ENCODE data around the gene COQ10A.

DNA sequence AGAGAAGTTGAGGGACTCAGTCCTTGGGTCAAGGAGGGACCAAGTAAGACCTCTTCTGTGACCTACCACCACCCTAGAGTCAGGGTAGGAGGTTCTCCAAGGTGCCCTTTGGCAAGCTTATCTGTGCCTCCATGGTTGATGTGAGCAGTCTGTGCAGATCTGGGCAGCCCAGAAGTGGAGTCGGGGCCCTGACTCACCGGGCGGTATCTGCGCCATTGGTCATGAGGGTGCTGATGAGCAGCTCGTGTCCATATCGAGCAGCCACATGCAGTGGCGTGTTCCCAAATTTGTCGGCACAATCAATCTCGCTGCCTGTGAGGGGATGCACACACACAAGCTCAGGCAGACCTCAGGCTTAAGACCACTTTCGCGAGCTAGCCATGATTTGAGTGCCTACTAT, 13.7 kb upstream of the COQ10A start:
- no peak for TF ChIP-seq FOS (IDR thresholded peaks at IDR 0.05; ENCODE audit: borderline replicate concordance, insufficient read depth, low read length)
- no peak for TF ChIP-seq POLR2A (IDR thresholded peaks at IDR 0.05; ENCODE audit: low read depth, low read length)
- TF ChIP-seq, protein P1, sequence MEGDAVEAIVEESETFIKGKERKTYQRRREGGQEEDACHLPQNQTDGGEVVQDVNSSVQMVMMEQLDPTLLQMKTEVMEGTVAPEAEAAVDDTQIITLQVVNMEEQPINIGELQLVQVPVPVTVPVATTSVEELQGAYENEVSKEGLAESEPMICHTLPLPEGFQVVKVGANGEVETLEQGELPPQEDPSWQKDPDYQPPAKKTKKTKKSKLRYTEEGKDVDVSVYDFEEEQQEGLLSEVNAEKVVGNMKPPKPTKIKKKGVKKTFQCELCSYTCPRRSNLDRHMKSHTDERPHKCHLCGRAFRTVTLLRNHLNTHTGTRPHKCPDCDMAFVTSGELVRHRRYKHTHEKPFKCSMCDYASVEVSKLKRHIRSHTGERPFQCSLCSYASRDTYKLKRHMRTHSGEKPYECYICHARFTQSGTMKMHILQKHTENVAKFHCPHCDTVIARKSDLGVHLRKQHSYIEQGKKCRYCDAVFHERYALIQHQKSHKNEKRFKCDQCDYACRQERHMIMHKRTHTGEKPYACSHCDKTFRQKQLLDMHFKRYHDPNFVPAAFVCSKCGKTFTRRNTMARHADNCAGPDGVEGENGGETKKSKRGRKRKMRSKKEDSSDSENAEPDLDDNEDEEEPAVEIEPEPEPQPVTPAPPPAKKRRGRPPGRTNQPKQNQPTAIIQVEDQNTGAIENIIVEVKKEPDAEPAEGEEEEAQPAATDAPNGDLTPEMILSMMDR (IDR thresholded peaks at IDR 0.05; ENCODE audit: extremely low read depth in 1 of 2, insufficient read depth in 1 of 2, low read depth in 1 of 2, low read length in 2 of 2), result no peak
- TF ChIP-seq EZH2 (IDR thresholded peaks at IDR 0.05; ENCODE audit: borderline replicate concordance, low read depth, low read length, severe bottlenecking), result no peak
- no peak for TF ChIP-seq POLR2AphosphoS5 (IDR thresholded peaks at IDR 0.05; ENCODE audit: insufficient read depth, low read depth, low read length)

Measured in endothelial cell of umbilical vein (primary cell).